Fibroblast of lung (primary cell): ENCODE measurements around the gene ZFP64. TPM values are rescaled to one million over a fixed set of nuclear protein-coding genes. Genes with fewer than 3 reads are reported as not detected.
A peak's percentile ranks its signal among the peaks of the same experiment; 100 is the strongest.

Source experiments
- DNase-seq, 2 donors: peaks; one replicate each; pipeline versions ENCODE4 v3.0.0 to v3.0.0-alpha.2; 2010; ENCODE audit warnings: low read depth in 2 of 2
- H2AFZ ChIP-seq: 2 replicates; pipeline ENCODE4 v1.5.1; 2012; ENCODE audit warnings: low read length, control low read depth, inconsistent platforms
- H3K27ac ChIP-seq: 2 replicates; pipeline ENCODE4 v1.5.1; 2011; ENCODE audit warnings: low read length, control low read depth; ENCODE audit not compliant: insufficient read depth
- H3K27me3 ChIP-seq: 2 replicates; pipeline ENCODE4 v1.5.1; 2011; ENCODE audit warnings: mild to moderate bottlenecking, low read length; ENCODE audit not compliant: control insufficient read depth, insufficient read depth
- H3K36me3 ChIP-seq: 2 replicates; pipeline ENCODE4 v1.5.1; 2011; ENCODE audit warnings: low read length; ENCODE audit not compliant: control insufficient read depth, insufficient read depth
- H3K4me1 ChIP-seq: 2 replicates; pipeline ENCODE4 v1.5.1; 2011; ENCODE audit warnings: low read length; ENCODE audit not compliant: control insufficient read depth, insufficient read depth; ENCODE audit errors: extremely low read depth
- H3K4me2 ChIP-seq: 2 replicates; pipeline ENCODE4 v1.5.1; 2011; ENCODE audit warnings: low read length, control low read depth; ENCODE audit not compliant: insufficient read depth; ENCODE audit errors: extremely low read depth
- H3K4me3 ChIP-seq, 4 experiments: fragments of 200-600 bp in 1 of 4; sonication (generic) in 1 of 4; replicated peaks in 1 of 4; 2 replicates each; pipeline ENCODE4 v1.5.1; 2011 to 2016; ENCODE audit warnings: low read length in 4 of 4, low read depth in 3 of 4, mild to moderate bottlenecking in 3 of 4, control low read depth in 2 of 4, inconsistent platforms in 1 of 4, mixed read lengths in 1 of 4; ENCODE audit not compliant: insufficient read depth in 1 of 4; ENCODE audit errors: control extremely low read depth in 1 of 4
- H3K79me2 ChIP-seq: 2 replicates; pipeline ENCODE4 v1.5.1; 2012; ENCODE audit warnings: mild to moderate bottlenecking, low read length, inconsistent platforms; ENCODE audit not compliant: control insufficient read depth, insufficient read depth
- H3K9ac ChIP-seq: 2 replicates; pipeline ENCODE4 v1.5.1; 2011; ENCODE audit warnings: mild to moderate bottlenecking, low read length, control low read depth; ENCODE audit not compliant: insufficient read depth
- H3K9me3 ChIP-seq: 2 replicates; pipeline ENCODE4 v1.5.1; 2012; ENCODE audit warnings: low read depth, low read length; ENCODE audit not compliant: control insufficient read depth, insufficient read depth
- H4K20me1 ChIP-seq: 2 replicates; pipeline ENCODE4 v1.5.1; 2011; ENCODE audit warnings: low read length; ENCODE audit not compliant: control insufficient read depth, insufficient read depth; ENCODE audit errors: extremely low read depth
- EZH2 ChIP-seq: IDR thresholded peaks from 2 replicates; pipeline ENCODE4 v1.5.1; 2012; ENCODE audit warnings: low read length, control low read depth, mild to moderate bottlenecking; ENCODE audit errors: missing control alignments
- polyA plus RNA-seq, 2 donors: library from polyadenylated mRNA; depleted of rRNA in 1 of 2; stranded (reverse) in 1 of 2; unstranded in 1 of 2; fragments of >200 nt; gene quantifications; 2 replicates each; pipeline ENCODE4 v1.2.1, GENCODE V29; 2011 to 2012; ENCODE audit warnings: missing spikeins in 1 of 2
- total RNA-seq: library from RNA; depleted of rRNA; stranded (reverse); fragments of >200 nt; gene quantifications from 2 replicates; pipeline ENCODE4 v1.2.1, GENCODE V29; 2014
- TF ChIP-seq, protein P1 (sequence below), 2 donors: IDR thresholded peaks in 1 of 2; conservative IDR thresholded peaks in 1 of 2; 1 replicate in 1 of 2; 2 replicates in 1 of 2; pipeline ENCODE4 v1.5.1; 2011 to 2012; ENCODE audit warnings: low read length in 2 of 2, control low read depth in 1 of 2, inconsistent platforms in 1 of 2, low read depth in 1 of 2, mild to moderate bottlenecking in 1 of 2

The ZFP64 gene
- total and polyA plus RNA-seq, 2 donors (not counting 1 experiment from before 2014, with no cell fraction given), result 14.7 to 15.0 TPM

DNA sequence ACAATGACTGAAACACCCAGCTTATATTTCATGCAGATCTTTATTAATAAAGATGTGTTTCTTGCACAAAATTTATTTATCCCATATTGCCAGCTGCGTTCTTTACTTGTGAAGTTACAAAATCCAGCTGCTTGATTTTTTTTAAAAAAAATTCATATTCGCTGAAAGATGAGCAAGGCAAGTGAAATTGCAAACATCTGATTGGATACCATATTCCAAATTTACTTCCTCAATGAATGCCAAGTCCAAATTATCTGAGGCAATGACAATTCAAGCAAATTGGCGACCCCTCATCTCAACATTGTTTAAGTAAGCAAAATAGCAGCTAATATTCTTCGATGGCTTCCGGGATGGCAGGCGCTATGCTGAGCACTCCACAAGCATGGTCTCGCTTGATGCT is 37.7 kb downstream of the ZFP64 start:
- Histone ChIP-seq H3K9ac (no peak overlapping the region), H3K9me3 (no peaks in the 10 kb centered on the region), H3K4me2 (no peak overlapping the region), H3K4me1 (no peaks in the 10 kb centered on the region), H4K20me1 (no peaks in the 10 kb centered on the region), H3K4me3 (no peak overlapping the region), H2AFZ (no peak overlapping the region), H3K79me2 (no peaks in the 10 kb centered on the region), H3K27me3 (no peaks in the 10 kb centered on the region), H3K36me3 (peaks cover 4% of the 10 kb centered on the region), H3K27ac (no peak overlapping the region)
- peak in 1 of 2 donors; percentile 53 for DNase-seq
- TF ChIP-seq, protein P1, sequence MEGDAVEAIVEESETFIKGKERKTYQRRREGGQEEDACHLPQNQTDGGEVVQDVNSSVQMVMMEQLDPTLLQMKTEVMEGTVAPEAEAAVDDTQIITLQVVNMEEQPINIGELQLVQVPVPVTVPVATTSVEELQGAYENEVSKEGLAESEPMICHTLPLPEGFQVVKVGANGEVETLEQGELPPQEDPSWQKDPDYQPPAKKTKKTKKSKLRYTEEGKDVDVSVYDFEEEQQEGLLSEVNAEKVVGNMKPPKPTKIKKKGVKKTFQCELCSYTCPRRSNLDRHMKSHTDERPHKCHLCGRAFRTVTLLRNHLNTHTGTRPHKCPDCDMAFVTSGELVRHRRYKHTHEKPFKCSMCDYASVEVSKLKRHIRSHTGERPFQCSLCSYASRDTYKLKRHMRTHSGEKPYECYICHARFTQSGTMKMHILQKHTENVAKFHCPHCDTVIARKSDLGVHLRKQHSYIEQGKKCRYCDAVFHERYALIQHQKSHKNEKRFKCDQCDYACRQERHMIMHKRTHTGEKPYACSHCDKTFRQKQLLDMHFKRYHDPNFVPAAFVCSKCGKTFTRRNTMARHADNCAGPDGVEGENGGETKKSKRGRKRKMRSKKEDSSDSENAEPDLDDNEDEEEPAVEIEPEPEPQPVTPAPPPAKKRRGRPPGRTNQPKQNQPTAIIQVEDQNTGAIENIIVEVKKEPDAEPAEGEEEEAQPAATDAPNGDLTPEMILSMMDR (conservative IDR thresholded peaks at IDR 0.05 in 1 of 2, IDR thresholded peaks at IDR 0.05 in 1 of 2; ENCODE audit: low read depth in 1 of 2, low read length in 2 of 2), result no peak
- TF ChIP-seq EZH2, result no peak

DNA sequence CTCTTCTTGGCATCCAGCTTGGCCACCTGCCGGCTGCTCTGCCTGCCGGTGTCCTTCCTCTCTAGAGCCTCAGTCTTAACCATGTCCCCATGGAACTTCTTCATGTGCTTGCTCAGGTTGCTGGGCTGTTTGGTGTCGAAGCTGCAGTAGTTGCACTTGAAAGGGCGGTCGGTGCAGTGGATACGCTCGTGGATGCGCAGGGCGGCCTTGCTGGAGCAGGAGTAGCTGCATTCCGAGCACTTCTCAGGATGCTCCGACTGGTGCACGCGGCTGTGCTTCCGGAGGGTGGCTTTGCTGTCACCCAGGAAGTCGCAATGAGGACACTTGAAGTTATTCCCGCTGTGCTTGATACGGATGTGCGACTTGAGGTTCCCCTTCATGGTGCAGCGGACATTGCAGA is 38.7 kb downstream of the ZFP64 start:
- H3K79me2 ChIP-seq, result no peaks in the 10 kb centered on the region

DNA sequence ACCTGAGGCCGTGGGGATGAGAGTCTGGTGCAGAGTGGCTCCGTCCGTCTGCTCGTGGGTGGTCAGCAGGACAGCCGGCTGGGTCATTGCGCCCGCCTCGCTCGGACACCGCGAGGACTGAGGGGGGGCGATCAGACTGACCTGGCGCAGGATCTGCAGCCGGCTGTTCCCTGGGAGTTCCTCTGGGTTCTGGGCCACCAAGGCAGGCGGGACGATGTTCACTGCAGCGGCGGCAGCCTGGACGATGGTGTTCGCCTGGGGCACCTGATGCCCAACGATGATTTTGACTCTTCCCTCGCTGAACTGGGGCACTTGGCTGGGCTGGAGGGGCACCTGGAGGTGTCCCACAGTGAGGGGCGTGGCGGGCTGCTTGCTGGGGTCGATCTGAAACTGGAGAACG is 39.2 kb downstream of the ZFP64 start:
- no peak overlapping the region for H2AFZ ChIP-seq

More for the DNA sequence above, 38.7 kb downstream of the ZFP64 start:
- Histone ChIP-seq H4K20me1 (no peaks in the 10 kb centered on the region), H3K9me3 (no peaks in the 10 kb centered on the region), H3K9ac (no peak overlapping the region), H3K36me3 (peaks cover 1% of the 10 kb centered on the region), H2AFZ (no peak overlapping the region), H3K4me2 (no peak overlapping the region), H3K27ac (no peak overlapping the region), H3K27me3 (no peaks in the 10 kb centered on the region), H3K4me3 (no peak overlapping the region), H3K4me1 (no peaks in the 10 kb centered on the region)
- no peak for TF ChIP-seq EZH2
- TF ChIP-seq, protein P1 (conservative IDR thresholded peaks at IDR 0.05 in 1 of 2, IDR thresholded peaks at IDR 0.05 in 1 of 2; ENCODE audit: low read depth in 1 of 2, low read length in 2 of 2), result no peak
- DNase-seq, result no peak

More for the DNA sequence above, 39.2 kb downstream of the ZFP64 start:
- Histone ChIP-seq H3K9me3 (no peaks in the 10 kb centered on the region), H3K9ac (no peak overlapping the region), H3K27me3 (no peaks in the 10 kb centered on the region), H3K4me3 (no peak overlapping the region), H4K20me1 (no peaks in the 10 kb centered on the region), H3K27ac (no peak overlapping the region), H3K4me1 (no peaks in the 10 kb centered on the region), H3K79me2 (no peaks in the 10 kb centered on the region), H3K4me2 (no peak overlapping the region), H3K36me3 (peaks cover 1% of the 10 kb centered on the region)
- no peak for DNase-seq
- TF ChIP-seq, protein P1 (conservative IDR thresholded peaks at IDR 0.05 in 1 of 2, IDR thresholded peaks at IDR 0.05 in 1 of 2; ENCODE audit: low read depth in 1 of 2, low read length in 2 of 2), result no peak
- TF ChIP-seq EZH2, result no peak
